CD14-positive monocyte (primary cell): ENCODE data around the gene MFN2. TPM values are rescaled to one million over a fixed set of nuclear protein-coding genes. Genes with fewer than 3 reads are reported as not detected.

Source experiments
- DNase-seq, 3 donors: peaks; one replicate each; pipeline ENCODE4 v3.0.0-alpha.2; 2011 to 2022
- H2AFZ ChIP-seq: 2 replicates; pipeline ENCODE4 v1.6.0; 2012; ENCODE audit warnings: mild to moderate bottlenecking, low read depth, low read length, inconsistent platforms; ENCODE audit not compliant: insufficient read depth, poor library complexity, severe bottlenecking
- H3K27ac ChIP-seq, 2 donors: 1 replicate in 1 of 2; 2 replicates in 1 of 2; pipeline ENCODE4 v1.5.1; 2012 to 2013; ENCODE audit warnings: low read length in 2 of 2, control low read depth in 1 of 2, inconsistent platforms in 1 of 2, low read depth in 1 of 2, mild to moderate bottlenecking in 1 of 2
- H3K27me3 ChIP-seq, 2 donors: one replicate each; pipeline versions ENCODE4 v1.6.0 to v1.6.1; 2011 to 2013; ENCODE audit warnings: low read length in 2 of 2; ENCODE audit not compliant: control insufficient read depth in 2 of 2, insufficient read depth in 2 of 2
- H3K36me3 ChIP-seq, 2 donors: replicated peaks in 1 of 2; 1 replicate in 1 of 2; 2 replicates in 1 of 2; pipeline versions ENCODE4 v1.5.1 to v1.6.1; 2012 to 2013; ENCODE audit warnings: low read length in 2 of 2, control low read depth in 1 of 2, inconsistent platforms in 1 of 2, mild to moderate bottlenecking in 1 of 2; ENCODE audit not compliant: insufficient read depth in 2 of 2, control insufficient read depth in 1 of 2
- H3K4me1 ChIP-seq, 2 donors: 1 replicate in 1 of 2; 2 replicates in 1 of 2; pipeline versions ENCODE4 v1.5.1 to v1.6.1; 2012 to 2013; ENCODE audit warnings: low read length in 2 of 2, control low read depth in 1 of 2, inconsistent platforms in 1 of 2, mild to moderate bottlenecking in 1 of 2, moderate library complexity in 1 of 2; ENCODE audit not compliant: insufficient read depth in 2 of 2, control insufficient read depth in 1 of 2
- H3K4me2 ChIP-seq: replicated peaks from 2 replicates; pipeline ENCODE3; 2012; ENCODE audit warnings: low read length, moderate library complexity, mild to moderate bottlenecking; ENCODE audit not compliant: poor library complexity, severe bottlenecking; ENCODE audit errors: extremely low read depth
- H3K4me3 ChIP-seq, 3 experiments: fragments of 200-600 bp in 1 of 3; sonication (generic) in 1 of 3; replicated peaks in 1 of 3; 1 replicate in 2 of 3; 2 replicates in 1 of 3; pipeline ENCODE4 v1.5.1; 2011 to 2013; ENCODE audit warnings: low read length in 3 of 3, mild to moderate bottlenecking in 3 of 3, control low read depth in 2 of 3, low read depth in 2 of 3, inconsistent platforms in 1 of 3, moderate library complexity in 1 of 3
- H3K79me2 ChIP-seq: 2 replicates; pipeline ENCODE4 v1.6.0; 2012; ENCODE audit warnings: mild to moderate bottlenecking, control low read depth, inconsistent platforms, low read length, moderate library complexity; ENCODE audit not compliant: insufficient read depth
- H3K9ac ChIP-seq: 2 replicates; pipeline ENCODE4 v1.6.0; 2017; ENCODE audit warnings: low read length, mild to moderate bottlenecking; ENCODE audit not compliant: insufficient read depth, poor library complexity, severe bottlenecking
- H3K9me3 ChIP-seq, 2 donors: replicated peaks in 1 of 2; 1 replicate in 1 of 2; 2 replicates in 1 of 2; pipeline versions ENCODE4 v1.5.1 to v1.6.1; 2012 to 2013; ENCODE audit warnings: low read length in 2 of 2, control low read depth in 1 of 2; ENCODE audit not compliant: control insufficient read depth in 1 of 2, insufficient read depth in 1 of 2
- H4K20me1 ChIP-seq: 2 replicates; pipeline ENCODE4 v1.6.0; 2012; ENCODE audit warnings: mild to moderate bottlenecking, low read length, control low read depth, moderate library complexity; ENCODE audit not compliant: insufficient read depth
- H3K27ac Mint-ChIP-seq, 7 donors: one replicate each; pipeline ENCODE4 v1.8.0; 2020; ENCODE audit warnings: mild to moderate bottlenecking in 7 of 7, mixed read lengths in 7 of 7, moderate library complexity in 6 of 7, inconsistent platforms in 2 of 7
- H3K27me3 Mint-ChIP-seq, 3 donors: one replicate each; pipeline ENCODE4 v1.8.0; 2021 to 2022; ENCODE audit warnings: low read depth in 3 of 3, mild to moderate bottlenecking in 3 of 3, mixed read lengths in 3 of 3, moderate library complexity in 3 of 3, inconsistent platforms in 1 of 3
- H3K36me3 Mint-ChIP-seq, 2 donors: one replicate each; pipeline ENCODE4 v1.8.0; 2020; ENCODE audit warnings: mixed read lengths in 2 of 2, inconsistent platforms in 1 of 2, mild to moderate bottlenecking in 1 of 2
- H3K4me1 Mint-ChIP-seq: one replicate; pipeline ENCODE4 v1.8.0; 2020; ENCODE audit warnings: mild to moderate bottlenecking, mixed read lengths
- H3K4me3 Mint-ChIP-seq, 2 donors: one replicate each; pipeline ENCODE4 v1.8.0; 2020; ENCODE audit warnings: mild to moderate bottlenecking in 2 of 2, mixed read lengths in 2 of 2, moderate library complexity in 1 of 2
- H3K9me3 Mint-ChIP-seq, 7 donors: one replicate each; pipeline ENCODE4 v1.8.0; 2020 to 2022; ENCODE audit warnings: mixed read lengths in 7 of 7, mild to moderate bottlenecking in 6 of 7, moderate library complexity in 6 of 7, inconsistent platforms in 2 of 7
- WGBS: methylation state at CpG from one replicate; pipeline ENCODE4 v1.1.5; 2013; ENCODE audit warnings: missing lambda C conversion rate; ENCODE audit not compliant: insufficient coverage; 5-methylcytosine and 5-hydroxymethylcytosine counted together
- intact Hi-C, 2 donors: fragments of 100-400 bp; cut with micrococcal nuclease; formaldehyde crosslinking; loops; one replicate each; pipeline versions ENCODE4 v1.15.0 to v1.15.1; 2023
- polyA plus RNA-seq, 3 donors: library from polyadenylated mRNA; depleted of rRNA in 1 of 3; unstranded in 2 of 3; stranded (reverse) in 1 of 3; fragments of 300-500 nt in 2 of 3; fragments of >200 nt in 1 of 3; fragmentation: Illumina TruSeq in 2 of 3; gene quantifications; 1 replicate in 2 of 3; 2 replicates in 1 of 3; pipeline ENCODE4 v1.2.3, GENCODE V29; 2012 to 2021
- TF ChIP-seq, protein P1 (sequence below): fragments of 200-600 bp; IDR thresholded peaks from one replicate; pipeline ENCODE4 v1.8.0; 2022; ENCODE audit warnings: antibody characterized with exemption, mild to moderate bottlenecking

MFN2 gene
- polyA plus RNA-seq, 3 donors, result 26.3 to 35.8 (median 30.3) TPM

DNA sequence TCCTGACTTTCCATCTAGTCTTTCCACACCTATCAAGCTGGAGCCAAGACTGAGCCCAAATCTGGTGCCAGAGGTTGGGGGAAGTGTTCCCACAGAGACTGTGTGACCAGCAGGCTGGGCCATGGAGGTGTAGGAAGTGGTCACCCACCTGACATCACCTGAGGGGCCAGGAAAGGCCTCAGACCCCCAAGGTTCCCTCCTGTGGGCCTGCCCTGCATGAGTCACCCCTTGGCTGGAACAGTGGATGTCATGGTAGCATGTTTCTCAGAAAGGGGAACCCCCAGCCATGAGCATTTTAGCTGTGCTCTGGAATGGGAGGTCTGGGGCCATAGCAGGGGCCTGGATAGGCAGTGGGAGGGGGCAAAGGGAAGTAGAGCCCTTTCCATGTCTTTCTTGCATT lies 77.1 kb downstream of the MFN2 start:
- intact Hi-C loops, result no loop called here
- peaks cover 17 to 25% (median 18%) of the 10 kb centered on the region in 3 donors for H3K27me3 Mint-ChIP-seq
- H3K9ac ChIP-seq, result no peak overlapping the region
- H2AFZ ChIP-seq, result no peak overlapping the region
- H3K27me3 ChIP-seq, result peaks cover 5 to 15% of the 10 kb centered on the region in 2 donors
- no peak overlapping the region for H3K4me3 Mint-ChIP-seq
- H3K79me2 ChIP-seq, result no peaks in the 10 kb centered on the region
- H3K36me3 ChIP-seq, result no peaks in the 10 kb centered on the region
- TF ChIP-seq, protein P1, sequence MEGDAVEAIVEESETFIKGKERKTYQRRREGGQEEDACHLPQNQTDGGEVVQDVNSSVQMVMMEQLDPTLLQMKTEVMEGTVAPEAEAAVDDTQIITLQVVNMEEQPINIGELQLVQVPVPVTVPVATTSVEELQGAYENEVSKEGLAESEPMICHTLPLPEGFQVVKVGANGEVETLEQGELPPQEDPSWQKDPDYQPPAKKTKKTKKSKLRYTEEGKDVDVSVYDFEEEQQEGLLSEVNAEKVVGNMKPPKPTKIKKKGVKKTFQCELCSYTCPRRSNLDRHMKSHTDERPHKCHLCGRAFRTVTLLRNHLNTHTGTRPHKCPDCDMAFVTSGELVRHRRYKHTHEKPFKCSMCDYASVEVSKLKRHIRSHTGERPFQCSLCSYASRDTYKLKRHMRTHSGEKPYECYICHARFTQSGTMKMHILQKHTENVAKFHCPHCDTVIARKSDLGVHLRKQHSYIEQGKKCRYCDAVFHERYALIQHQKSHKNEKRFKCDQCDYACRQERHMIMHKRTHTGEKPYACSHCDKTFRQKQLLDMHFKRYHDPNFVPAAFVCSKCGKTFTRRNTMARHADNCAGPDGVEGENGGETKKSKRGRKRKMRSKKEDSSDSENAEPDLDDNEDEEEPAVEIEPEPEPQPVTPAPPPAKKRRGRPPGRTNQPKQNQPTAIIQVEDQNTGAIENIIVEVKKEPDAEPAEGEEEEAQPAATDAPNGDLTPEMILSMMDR, result no peak
- H3K4me1 Mint-ChIP-seq, result peaks cover 1% of the 10 kb centered on the region
- H3K9me3 Mint-ChIP-seq, result peaks cover 0 to 8% (median 2%) of the 10 kb centered on the region in 7 donors
- peaks cover 0 to under 1% of the 10 kb centered on the region in 2 donors for H3K4me1 ChIP-seq
- no peak overlapping the region for H3K27ac Mint-ChIP-seq
- H4K20me1 ChIP-seq, result no peaks in the 10 kb centered on the region
- no peaks in the 10 kb centered on the region for H3K9me3 ChIP-seq
- H3K4me3 ChIP-seq, result no peak overlapping the region
- no peak for DNase-seq
- no peak overlapping the region for H3K4me2 ChIP-seq
- no peak overlapping the region for H3K27ac ChIP-seq
- no peaks in the 10 kb centered on the region for H3K36me3 Mint-ChIP-seq

DNA sequence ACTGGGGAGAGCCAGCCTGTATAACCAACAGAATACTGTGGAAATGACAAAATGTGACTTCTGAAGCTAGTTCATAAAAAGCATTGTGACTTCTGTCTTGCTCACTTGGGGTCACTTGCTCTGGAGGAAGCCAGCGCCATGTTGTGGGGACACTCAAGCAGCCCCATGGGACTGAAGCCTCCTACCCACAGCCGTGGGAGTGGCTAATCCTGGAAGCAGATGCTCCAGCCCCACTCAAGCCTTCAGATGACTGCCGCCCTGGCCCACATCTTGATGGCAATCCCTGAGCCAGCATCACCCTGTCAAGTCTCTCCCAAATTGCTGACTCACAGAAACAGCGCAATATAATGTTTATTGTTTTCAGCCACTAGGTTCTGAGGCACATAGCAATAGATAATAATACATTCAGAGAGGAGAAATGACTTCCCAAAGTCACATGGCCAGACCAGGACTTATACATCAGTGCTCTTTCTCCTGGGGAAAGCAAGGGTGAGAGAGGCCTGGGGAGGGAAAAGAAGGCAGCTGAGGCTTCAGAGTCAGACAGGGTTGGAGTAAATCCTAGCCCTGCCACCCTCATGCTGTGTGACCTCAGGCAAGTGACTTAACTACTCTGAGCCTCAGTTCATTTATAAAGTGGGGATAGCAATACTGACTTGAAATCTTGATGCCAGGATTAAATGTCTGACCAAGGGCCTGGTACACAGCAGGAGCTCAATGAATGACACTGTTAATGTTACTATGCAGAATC lies 77.9 kb downstream of the MFN2 start:
- WGBS, result 96% methylated on average over 3 of the region's 4 CpGs
- Histone ChIP-seq H3K79me2 (no peaks in the 10 kb centered on the region), H3K27me3 (peaks cover 10 to 19% of the 10 kb centered on the region in 2 donors), H3K9ac (no peak overlapping the region), H3K27ac (no peak overlapping the region), H3K36me3 (no peaks in the 10 kb centered on the region), H3K4me2 (no peak overlapping the region), H2AFZ (no peak overlapping the region), H3K4me1 (peaks cover 0 to 1% of the 10 kb centered on the region in 2 donors), H3K9me3 (peaks cover 0 to 5% of the 10 kb centered on the region in 2 donors), H4K20me1 (no peaks in the 10 kb centered on the region), H3K4me3 (no peak overlapping the region)
- Mint-ChIP-seq H3K9me3 (peaks cover 0 to 13% (median 5%) of the 10 kb centered on the region in 7 donors), H3K27ac (no peak overlapping the region), H3K4me3 (no peak overlapping the region), H3K36me3 (no peaks in the 10 kb centered on the region), H3K4me1 (peaks cover 2% of the 10 kb centered on the region), H3K27me3 (peaks cover 21 to 31% (median 25%) of the 10 kb centered on the region in 3 donors)
- TF ChIP-seq, protein P1, result no peak
- intact Hi-C loops, result no loop called here
- DNase-seq, result no peak
